Vagina (tissue), 2 donors: Measurements from ENCODE around the gene DHFR2.

ENCODE experiments used
- POLR2A ChIP-seq, 2 donors: fragments of 450-650 bp; IDR thresholded peaks; one replicate each; pipeline ENCODE4 v1.6.1; 2017; ENCODE audit warnings: antibody characterized with exemption in 2 of 2, mild to moderate bottlenecking in 2 of 2, moderate library complexity in 2 of 2
- TF ChIP-seq, protein P1 (sequence below), 3 experiments: fragments of 450-650 bp in 2 of 3; fragments of 200-600 bp in 1 of 3; sonication (generic) in 1 of 3; IDR thresholded peaks; one replicate each; pipeline ENCODE4 v1.5.1; 2017 to 2019; ENCODE audit warnings: antibody characterized with exemption in 3 of 3, mild to moderate bottlenecking in 2 of 3, moderate library complexity in 2 of 3

DNA sequence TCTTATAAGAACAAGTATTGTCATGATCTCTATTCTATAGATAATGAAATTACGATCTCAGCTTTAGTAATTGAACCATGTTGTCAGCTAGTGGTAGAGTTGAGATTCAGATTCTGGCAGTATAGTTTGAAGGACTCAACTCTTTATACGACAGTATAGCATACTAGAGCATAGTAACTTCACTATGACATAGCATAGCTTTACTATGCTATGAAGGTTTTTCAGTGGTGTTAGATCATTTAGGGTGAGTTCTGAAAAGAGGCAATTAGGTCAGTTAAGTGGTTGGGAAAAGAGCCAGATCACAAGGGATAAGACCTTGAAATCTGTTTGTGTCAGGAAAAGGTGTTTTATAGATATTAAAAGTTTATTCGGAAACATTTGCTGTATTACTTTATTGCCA is 42.4 kb downstream of the DHFR2 start:
- TF ChIP-seq, protein P1, sequence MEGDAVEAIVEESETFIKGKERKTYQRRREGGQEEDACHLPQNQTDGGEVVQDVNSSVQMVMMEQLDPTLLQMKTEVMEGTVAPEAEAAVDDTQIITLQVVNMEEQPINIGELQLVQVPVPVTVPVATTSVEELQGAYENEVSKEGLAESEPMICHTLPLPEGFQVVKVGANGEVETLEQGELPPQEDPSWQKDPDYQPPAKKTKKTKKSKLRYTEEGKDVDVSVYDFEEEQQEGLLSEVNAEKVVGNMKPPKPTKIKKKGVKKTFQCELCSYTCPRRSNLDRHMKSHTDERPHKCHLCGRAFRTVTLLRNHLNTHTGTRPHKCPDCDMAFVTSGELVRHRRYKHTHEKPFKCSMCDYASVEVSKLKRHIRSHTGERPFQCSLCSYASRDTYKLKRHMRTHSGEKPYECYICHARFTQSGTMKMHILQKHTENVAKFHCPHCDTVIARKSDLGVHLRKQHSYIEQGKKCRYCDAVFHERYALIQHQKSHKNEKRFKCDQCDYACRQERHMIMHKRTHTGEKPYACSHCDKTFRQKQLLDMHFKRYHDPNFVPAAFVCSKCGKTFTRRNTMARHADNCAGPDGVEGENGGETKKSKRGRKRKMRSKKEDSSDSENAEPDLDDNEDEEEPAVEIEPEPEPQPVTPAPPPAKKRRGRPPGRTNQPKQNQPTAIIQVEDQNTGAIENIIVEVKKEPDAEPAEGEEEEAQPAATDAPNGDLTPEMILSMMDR (IDR thresholded peaks at IDR 0.05) = no peak
- no peak for TF ChIP-seq POLR2A (IDR thresholded peaks at IDR 0.05)
